GM18861 (cell line): Measurements from ENCODE around the gene LHFPL5.

ENCODE experiments used
- ATAC-seq: cut with Tn5 transposase; IDR thresholded peaks from one replicate; pipeline ENCODE4 v1.9.1; 2021; ENCODE audit not compliant: unreplicated experiment

LHFPL5 gene

DNA sequence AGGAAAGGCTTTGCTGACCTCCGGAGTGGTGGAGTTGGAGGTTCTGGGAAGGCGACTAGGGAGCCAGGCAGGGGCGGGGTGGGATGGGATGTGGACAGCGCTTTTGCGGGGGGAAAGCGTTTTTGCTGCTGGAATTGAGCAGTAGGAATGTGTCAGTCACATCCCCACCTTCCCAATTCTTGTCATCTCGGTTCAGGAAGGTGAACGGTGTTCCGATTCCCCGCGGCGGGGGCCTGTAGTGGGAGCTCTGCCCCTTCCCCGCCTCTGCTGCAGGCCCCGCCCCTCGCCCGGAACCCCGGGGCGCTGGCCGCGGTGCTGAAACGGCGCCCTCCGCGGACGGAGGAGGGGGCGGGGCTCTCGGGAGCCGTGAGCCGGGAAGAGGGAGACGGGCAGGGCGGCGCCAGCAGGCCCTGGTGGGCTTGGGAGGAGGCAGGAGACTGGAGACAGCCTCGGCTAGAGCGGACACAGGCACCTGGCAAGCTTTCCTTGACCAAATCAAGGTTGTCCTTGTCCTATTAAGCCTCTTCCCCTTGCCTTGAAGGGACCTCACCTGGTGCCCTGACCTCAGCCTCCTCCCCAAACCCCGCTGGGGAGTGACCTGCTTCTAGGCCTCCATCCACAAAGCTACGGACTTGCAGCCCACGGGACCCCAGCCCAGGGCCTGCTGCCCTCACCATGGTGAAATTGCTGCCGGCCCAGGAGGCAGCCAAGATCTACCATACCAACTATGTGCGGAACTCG, at the start of gene LHFPL5:
LHFPL5 (plus strand) TSS at position 357 of the 741 bp plus-strand sequence; CDS start at position 676, 319 bp downstream.
- ATAC-seq: no peak

GRCh38 chr6:35757456-35758123, 47.6 kb upstream of the LHFPL5 start:
- no peak for ATAC-seq

GRCh38 chr6:35759426-35759825, 45.7 kb upstream of the LHFPL5 start:
- no peak for ATAC-seq

DNA sequence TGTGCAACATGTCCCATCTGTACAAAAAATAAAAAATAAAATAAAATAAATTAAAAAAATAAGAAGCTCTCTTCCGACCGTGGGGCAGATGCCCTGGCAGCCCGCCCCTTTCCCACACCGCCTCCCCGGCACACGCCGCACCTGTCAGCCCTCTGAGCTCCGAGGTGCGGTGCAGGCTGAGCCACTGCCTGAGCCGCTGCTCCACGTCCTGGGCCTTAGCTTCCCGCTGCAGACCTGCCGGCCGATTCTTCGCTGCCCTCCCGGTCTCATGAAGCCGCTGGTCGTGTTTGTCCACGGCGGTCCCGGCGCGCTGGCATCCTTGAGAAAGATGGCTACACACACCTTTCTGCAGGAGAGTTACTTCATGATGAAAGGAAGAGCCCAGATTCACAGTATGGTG, 39.4 kb upstream of the LHFPL5 start:
- no peak for ATAC-seq

DNA sequence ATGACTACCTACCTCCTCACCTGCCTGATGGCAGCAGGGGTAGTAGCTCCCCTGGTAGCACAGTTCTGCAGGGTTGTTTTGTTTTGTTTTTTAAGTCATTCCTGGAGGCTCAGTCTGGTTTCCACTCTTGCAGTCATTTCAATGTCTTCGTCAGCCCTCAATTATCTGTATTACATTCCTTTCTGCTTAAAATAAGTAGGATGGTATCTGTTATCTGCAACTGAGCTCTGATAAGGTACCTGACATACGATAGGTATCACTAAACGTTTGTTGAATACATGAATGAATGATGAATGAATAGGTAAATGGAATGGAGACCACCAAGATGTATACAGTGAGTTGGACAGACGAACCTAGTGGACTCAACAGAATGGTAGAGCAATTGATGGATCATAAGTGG, 35.9 kb upstream of the LHFPL5 start:
- no peak for ATAC-seq

DNA sequence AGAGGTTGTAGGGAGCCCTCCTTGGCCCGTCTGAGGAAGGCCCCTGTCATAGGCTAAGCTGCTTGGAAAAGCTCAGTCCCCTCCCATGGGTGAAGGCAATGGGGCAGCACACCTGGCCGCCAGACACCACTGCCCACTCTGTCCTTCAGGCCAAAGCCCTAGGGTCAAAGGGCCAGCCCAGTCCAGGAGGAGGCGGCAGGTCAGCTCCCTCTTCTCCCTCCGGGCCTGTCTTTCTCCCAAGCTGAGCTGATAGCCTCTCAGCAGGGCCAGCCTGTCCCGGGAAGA, 33.9 kb upstream of the LHFPL5 start:
- ATAC-seq: no peak

DNA sequence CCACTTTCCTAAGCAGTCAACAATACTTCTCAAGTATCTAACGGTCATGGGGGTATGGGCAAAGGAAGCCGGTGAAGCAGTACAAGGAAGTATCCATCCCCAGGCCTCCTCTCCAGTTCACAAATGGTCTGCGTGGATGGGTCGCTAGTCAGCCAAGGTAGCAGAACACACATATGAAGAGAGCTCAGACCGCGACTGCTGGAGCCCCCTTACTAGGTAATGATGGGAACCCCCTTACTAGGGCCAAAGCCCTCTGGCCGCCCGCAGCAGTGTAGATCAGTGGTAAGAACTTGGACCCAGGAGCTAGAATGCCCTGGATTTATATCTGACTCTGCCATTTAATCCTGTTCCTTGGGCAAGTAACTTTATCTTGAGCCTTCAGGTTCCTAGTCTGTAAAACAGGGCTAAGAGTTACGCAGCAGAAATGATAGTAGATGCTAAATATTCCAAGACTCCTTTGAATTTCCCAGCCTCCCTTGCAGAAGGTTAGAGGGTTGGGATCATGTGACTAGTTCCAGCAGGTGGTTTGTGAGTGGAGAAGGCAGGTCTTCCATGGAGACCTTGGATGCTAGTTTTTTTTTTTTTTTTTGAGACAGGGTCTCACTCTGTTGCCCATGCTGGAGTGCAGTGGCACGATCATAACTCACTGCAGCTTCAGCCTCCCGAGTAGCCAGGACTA, 30.9 kb upstream of the LHFPL5 start:
- no peak for ATAC-seq

DNA sequence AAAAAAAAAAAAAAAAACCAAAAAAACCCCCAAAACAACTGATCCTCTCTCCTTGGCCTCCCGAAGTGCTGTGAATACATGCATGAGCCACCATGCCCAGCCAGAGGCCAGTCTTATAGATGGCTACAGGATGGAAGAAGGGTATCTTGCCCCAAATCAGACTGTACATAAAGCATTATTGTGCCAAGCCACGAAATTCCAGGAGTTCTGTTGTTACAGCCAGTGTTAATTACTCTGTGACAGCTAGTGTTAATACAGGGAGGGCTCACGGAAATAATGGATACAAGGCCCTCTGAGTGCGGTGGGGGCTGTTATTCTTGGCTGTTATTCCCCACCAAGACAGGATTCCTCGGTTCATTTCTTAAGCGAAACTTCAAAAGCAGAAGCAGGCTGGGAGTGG, 30.1 kb upstream of the LHFPL5 start:
- ATAC-seq: no peak

GRCh38 chr6:35776364-35777215, 28.6 kb upstream of the LHFPL5 start, which contains the start of gene CLPSL2:
Gene CLPSL2, plus strand, starts transcription at chr6:35776598. Its CDS starts 21 bp downstream, at chr6:35776619.
- ATAC-seq: no peak

DNA sequence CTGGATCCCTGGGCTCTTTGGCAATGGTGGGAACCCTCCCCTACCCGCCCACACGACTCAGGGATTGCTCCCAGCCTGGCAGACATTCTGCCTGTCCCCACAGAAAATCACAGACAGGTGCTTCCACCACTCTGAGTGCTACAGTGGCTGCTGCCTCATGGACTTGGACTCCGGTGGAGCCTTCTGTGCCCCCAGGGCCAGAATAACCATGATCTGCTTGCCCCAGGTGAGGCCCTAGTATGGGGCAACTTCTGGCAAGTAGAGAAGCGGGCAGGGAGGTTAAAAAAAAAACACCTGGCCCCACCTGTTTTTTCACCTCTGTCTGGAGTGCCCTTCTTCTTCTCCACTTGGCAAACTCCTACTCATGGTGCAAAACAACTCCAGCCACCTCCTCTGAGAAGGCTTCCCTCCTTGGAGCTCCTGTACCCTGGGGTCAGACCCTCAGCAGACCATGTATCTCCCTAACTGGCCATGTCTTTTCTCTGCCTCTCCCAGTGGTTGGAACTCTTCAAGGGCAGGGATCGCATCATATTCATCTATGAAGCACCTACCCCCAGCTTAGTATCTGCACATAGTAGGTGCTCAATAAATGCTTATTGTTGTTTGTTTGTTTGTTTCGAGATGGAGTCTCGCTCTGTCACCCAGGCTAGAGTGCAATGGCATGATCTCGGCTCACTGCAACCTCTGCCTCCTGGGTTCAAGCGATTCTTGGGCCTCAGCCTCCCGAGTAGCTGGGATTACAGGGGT, 27.6 kb upstream of the LHFPL5 start:
- ATAC-seq: no peak

- ATAC-seq: no peak
These were observed 26.7 kb upstream of the LHFPL5 start for GRCh38 chr6:35778437-35778836.

GRCh38 chr6:35780719-35781118, 24.4 kb upstream of the LHFPL5 start, which contains the start of gene CLPSL1:
Gene CLPSL1, plus strand, starts transcription at chr6:35781019. Its CDS starts 92 bp downstream, at chr6:35781111.
- ATAC-seq: no peak

DNA sequence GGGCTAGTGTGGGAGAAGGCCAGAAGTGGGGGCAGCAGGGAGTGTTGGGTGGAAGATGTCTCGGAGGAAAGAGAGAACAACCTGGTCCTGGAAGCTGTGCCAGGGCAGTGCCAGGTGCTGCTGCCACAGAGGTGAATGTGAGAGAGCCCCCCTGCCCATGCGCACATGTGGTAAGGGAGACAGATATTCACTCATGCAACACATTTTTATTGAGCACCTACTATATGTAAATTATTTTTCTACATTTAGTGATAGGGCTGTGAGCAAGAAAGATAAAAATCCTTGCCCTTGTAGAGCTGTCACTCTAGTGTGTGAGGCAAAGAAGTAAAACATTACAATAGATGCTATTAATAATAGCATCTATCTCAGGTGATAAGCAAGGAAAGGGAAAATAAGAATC, 23.9 kb upstream of the LHFPL5 start:
- no peak for ATAC-seq

DNA sequence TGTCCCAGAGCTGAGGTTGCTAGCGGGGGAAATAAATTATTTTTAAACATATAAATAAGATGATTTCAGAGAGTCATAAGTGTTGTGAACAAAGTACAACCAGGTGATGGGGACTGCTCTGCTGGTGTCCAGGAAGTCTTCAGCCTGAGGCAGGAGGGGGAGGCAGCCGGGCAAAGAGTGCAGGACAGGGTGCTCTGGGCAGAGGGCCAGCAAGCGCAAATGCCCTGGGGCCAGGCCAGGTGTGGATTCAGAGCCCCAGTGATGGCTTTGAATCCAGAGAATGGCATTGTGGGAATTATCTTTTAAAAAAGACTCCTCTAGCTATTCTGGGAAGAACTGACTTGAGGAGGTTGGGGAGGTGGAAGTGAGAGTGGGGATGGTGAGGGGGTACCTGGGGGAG, 22.7 kb upstream of the LHFPL5 start:
- no peak for ATAC-seq

DNA sequence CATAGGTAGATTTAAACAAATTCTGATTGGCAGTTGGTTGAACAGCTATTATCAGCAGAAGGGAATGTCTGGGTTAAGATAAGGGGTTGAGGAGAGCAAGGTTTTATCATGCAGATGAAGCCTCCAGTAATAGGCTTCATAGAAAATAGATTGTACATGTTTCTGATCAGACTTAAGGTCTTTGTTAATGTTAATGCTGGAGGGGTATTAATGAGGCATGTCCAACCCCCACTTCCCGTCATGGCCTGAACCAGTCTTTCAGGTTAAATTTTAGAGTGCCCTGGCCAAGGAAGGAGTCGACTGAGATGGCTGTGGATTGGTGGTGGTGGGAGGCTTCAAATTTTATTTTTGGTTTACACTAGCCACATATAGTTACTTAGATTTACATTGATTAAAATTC, 21.0 kb upstream of the LHFPL5 start:
- ATAC-seq: no peak

DNA sequence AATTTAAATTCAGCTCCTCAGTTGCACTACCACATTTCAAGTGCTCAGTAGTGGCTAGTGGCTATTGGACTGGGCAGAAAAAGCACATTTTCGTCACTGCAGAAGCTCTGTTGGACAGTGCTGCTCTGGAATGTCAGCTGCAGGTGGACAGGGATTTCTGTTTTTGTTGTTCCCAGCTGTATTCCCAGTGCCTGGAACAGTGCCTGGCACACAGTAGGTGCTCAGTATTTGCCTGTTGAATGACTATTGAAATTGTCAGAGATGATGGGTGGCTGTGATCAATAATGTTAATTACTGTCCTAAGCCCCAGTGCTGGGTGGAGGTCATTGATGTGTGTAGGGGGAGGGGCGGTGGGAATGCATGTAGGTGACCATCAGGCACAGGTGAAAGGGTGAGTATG, 18.9 kb upstream of the LHFPL5 start:
- no peak for ATAC-seq

- no peak for ATAC-seq
These were observed 18.3 kb upstream of the LHFPL5 start for GRCh38 chr6:35786810-35787209.

DNA sequence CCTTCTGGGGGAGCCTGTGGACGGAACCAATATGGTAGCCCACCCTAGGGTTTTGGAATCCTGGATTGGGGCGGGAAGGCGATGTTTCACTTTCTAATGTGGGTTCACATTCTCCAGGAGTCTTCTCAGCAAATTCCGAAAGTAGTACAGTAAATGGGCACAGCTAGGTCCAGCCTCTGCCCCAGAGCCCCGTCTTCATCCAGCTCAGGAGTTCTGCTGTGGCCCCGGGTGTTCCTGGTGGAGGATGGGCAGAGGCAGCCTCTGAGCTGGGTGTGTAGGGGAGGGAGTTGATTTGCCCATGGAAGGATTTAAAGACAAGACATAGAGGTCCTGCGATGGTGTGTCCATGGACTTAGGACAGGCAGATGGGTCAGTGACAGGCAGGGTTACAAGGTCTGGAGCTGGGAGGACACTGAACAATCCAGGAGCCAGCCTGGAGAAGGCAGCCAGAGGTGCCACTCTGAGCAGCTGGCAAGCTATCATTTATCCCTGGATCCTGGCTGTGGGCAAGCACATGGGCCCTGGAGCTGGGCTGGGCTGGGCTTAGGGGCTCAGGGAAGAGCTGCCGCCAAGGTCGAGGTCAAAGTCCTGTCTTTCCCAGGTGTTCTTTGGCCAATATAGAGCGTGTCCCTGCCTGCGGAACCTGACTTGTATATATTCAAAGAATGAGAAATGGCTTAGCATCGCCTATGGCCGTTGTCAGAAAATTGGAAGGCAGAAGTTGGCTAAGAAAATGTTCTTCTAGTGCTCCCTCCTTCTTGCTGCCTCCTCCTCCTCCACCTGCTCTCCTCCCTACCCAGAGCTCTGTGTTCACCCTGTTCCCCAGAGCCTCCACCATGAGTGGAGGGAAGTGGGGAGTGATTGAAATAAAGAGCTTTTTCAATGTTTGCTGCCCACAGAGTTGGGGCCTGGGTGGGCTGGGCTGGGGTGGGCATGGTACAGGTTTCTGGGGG, 17.6 kb upstream of the LHFPL5 start:
- no peak for ATAC-seq

DNA sequence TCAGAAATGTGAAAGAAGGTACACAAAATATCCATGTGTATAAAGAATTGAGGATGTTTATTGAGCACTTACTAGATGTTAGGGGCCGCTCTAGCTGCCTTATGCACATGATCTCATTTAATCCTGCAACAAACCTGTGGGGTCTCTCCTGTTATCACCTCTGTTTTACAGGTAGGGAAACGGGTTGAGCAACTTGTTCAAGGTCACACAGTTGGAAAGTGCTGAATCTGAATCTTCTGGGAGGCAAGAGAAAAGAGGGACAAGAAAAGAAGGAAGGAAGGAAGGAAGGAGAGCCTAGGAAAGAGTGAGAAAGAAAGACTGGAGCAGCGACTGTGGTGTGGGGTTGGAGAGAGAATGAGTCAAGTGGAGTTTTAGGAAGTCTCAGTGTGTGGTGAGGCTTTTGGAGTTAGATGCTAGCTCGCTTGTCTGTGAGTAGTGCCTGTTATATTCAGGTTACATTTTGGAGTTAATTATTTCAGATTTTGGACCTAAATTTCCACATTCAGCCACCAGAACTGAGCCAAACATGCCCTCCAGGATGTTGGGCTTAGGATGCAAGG, 16.6 kb upstream of the LHFPL5 start:
- no peak for ATAC-seq
